ENCODE data around the gene CPNE4. TPM values are rescaled to one million over a fixed set of nuclear protein-coding genes. Genes with fewer than 3 reads are reported as not detected.

The CPNE4 gene
- total RNA-seq, 2 experiments from 2014 or later = not detected

- no peak for DNase-seq
- no peaks in the 10 kb centered on the region for H3K9me3 Mint-ChIP-seq
- no peaks in the 10 kb centered on the region for H3K4me1 Mint-ChIP-seq
- ChIA-PET POLR2A (no interaction called here), CTCF (interaction anchor here (0.7 kb wide), 1 partner anchor 9 kb away, joined by 3 read pairs; no protein-coding TSS in a partner anchor)
- H3K27me3 Mint-ChIP-seq = peaks cover 23% of the 10 kb centered on the region
- no peak overlapping the region for H3K27ac Mint-ChIP-seq
- H3K4me3 Mint-ChIP-seq = no peak overlapping the region
- H3K36me3 Mint-ChIP-seq (ENCODE audit: low read depth) = no peaks in the 10 kb centered on the region
Measured at GRCh38 chr3:131744765-131745164, 290.0 kb downstream of the CPNE4 start.

- H3K27me3 Mint-ChIP-seq = peaks cover 20% of the 10 kb centered on the region
- H3K9me3 Mint-ChIP-seq = no peaks in the 10 kb centered on the region
- POLR2A ChIA-PET = no interaction called here
- no peak for DNase-seq
- CTCF ChIA-PET = no interaction called here
- H3K27ac Mint-ChIP-seq = no peak overlapping the region
- no peaks in the 10 kb centered on the region for H3K36me3 Mint-ChIP-seq (ENCODE audit: low read depth)
- no peaks in the 10 kb centered on the region for H3K4me1 Mint-ChIP-seq
- no peak overlapping the region for H3K4me3 Mint-ChIP-seq
Measured at GRCh38 chr3:131743126-131743525, 291.7 kb downstream of the CPNE4 start.

GRCh38 chr3:131739211-131739610 is 295.6 kb downstream of the CPNE4 start:
- no peaks in the 10 kb centered on the region for H3K36me3 Mint-ChIP-seq (ENCODE audit: low read depth)
- H3K4me1 Mint-ChIP-seq = no peaks in the 10 kb centered on the region
- ChIA-PET POLR2A (no interaction called here), CTCF (no interaction called here)
- no peak overlapping the region for H3K4me3 Mint-ChIP-seq
- no peaks in the 10 kb centered on the region for H3K9me3 Mint-ChIP-seq
- no peak for DNase-seq
- H3K27ac Mint-ChIP-seq = no peak overlapping the region
- peaks cover 3% of the 10 kb centered on the region for H3K27me3 Mint-ChIP-seq

- Mint-ChIP-seq H3K9me3 (no peaks in the 10 kb centered on the region), H3K4me3 (no peak overlapping the region), H3K27ac (no peak overlapping the region), H3K4me1 (no peaks in the 10 kb centered on the region), H3K36me3 (ENCODE audit: low read depth) (no peaks in the 10 kb centered on the region), H3K27me3 (peaks cover 3% of the 10 kb centered on the region)
- DNase-seq = no peak
- ChIA-PET CTCF (interaction anchor here (1.2 to 1.4 kb wide), 2 partner anchors 22 to 87 kb away, joined by 3 read pairs; no protein-coding TSS in a partner anchor), POLR2A (no interaction called here)
Measured at GRCh38 chr3:131738095-131738494, 296.7 kb downstream of the CPNE4 start.

- peaks cover under 1% of the 10 kb centered on the region for H3K27me3 Mint-ChIP-seq
- H3K9me3 Mint-ChIP-seq = no peaks in the 10 kb centered on the region
- DNase-seq = no peak
- H3K4me1 Mint-ChIP-seq = no peaks in the 10 kb centered on the region
- H3K36me3 Mint-ChIP-seq (ENCODE audit: low read depth) = no peaks in the 10 kb centered on the region
- no peak overlapping the region for H3K4me3 Mint-ChIP-seq
- ChIA-PET CTCF (interaction anchor here (0.6 kb wide), 1 partner anchor 9 kb away, joined by 3 read pairs; no protein-coding TSS in a partner anchor), POLR2A (no interaction called here)
- no peak overlapping the region for H3K27ac Mint-ChIP-seq
Measured at GRCh38 chr3:131735544-131735943, 299.3 kb downstream of the CPNE4 start.

- Mint-ChIP-seq H3K4me1 (no peaks in the 10 kb centered on the region), H3K36me3 (ENCODE audit: low read depth) (no peaks in the 10 kb centered on the region), H3K4me3 (no peak overlapping the region), H3K27ac (no peak overlapping the region), H3K27me3 (no peaks in the 10 kb centered on the region), H3K9me3 (no peaks in the 10 kb centered on the region)
- ChIA-PET CTCF (no interaction called here), POLR2A (no interaction called here)
- no peak for DNase-seq
Measured at GRCh38 chr3:131735116-131735515, 299.7 kb downstream of the CPNE4 start.

- Mint-ChIP-seq H3K4me3 (no peak overlapping the region), H3K4me1 (no peaks in the 10 kb centered on the region), H3K9me3 (no peaks in the 10 kb centered on the region), H3K27ac (no peak overlapping the region), H3K36me3 (ENCODE audit: low read depth) (no peaks in the 10 kb centered on the region), H3K27me3 (peaks cover 2% of the 10 kb centered on the region)
- POLR2A ChIA-PET = no interaction called here
- CTCF ChIA-PET = interaction anchor here (0.5 to 1.5 kb wide), 2 partner anchors 13 to 79 kb away, joined by 4 to 5 read pairs; no protein-coding TSS in a partner anchor
- DNase-seq = no peak
Measured at GRCh38 chr3:131733086-131733841, 301.6 kb downstream of the CPNE4 start.

GRCh38 chr3:131731709-131732108 is 303.1 kb downstream of the CPNE4 start:
- Mint-ChIP-seq H3K27me3 (peaks cover 2% of the 10 kb centered on the region), H3K4me1 (no peaks in the 10 kb centered on the region), H3K27ac (no peak overlapping the region), H3K36me3 (ENCODE audit: low read depth) (no peaks in the 10 kb centered on the region), H3K4me3 (no peak overlapping the region), H3K9me3 (no peaks in the 10 kb centered on the region)
- ChIA-PET POLR2A (no interaction called here), CTCF (no interaction called here)
- no peak for DNase-seq

- Mint-ChIP-seq H3K36me3 (ENCODE audit: low read depth) (no peaks in the 10 kb centered on the region), H3K4me3 (no peak overlapping the region), H3K4me1 (no peaks in the 10 kb centered on the region), H3K27ac (no peak overlapping the region), H3K9me3 (no peaks in the 10 kb centered on the region), H3K27me3 (peaks cover 2% of the 10 kb centered on the region)
- ChIA-PET POLR2A (no interaction called here), CTCF (no interaction called here)
- DNase-seq = no peak
Measured at GRCh38 chr3:131730581-131730980, 304.2 kb downstream of the CPNE4 start.

- no peaks in the 10 kb centered on the region for H3K9me3 Mint-ChIP-seq
- H3K4me1 Mint-ChIP-seq = no peaks in the 10 kb centered on the region
- H3K27me3 Mint-ChIP-seq = peaks cover 6% of the 10 kb centered on the region
- H3K36me3 Mint-ChIP-seq (ENCODE audit: low read depth) = no peaks in the 10 kb centered on the region
- POLR2A ChIA-PET = no interaction called here
- CTCF ChIA-PET = no interaction called here
- H3K27ac Mint-ChIP-seq = no peak overlapping the region
- DNase-seq = no peak
- no peak overlapping the region for H3K4me3 Mint-ChIP-seq
Measured at GRCh38 chr3:131729643-131730017, 305.2 kb downstream of the CPNE4 start.

- no peaks in the 10 kb centered on the region for H3K4me1 Mint-ChIP-seq
- CTCF ChIA-PET = no interaction called here
Measured at GRCh38 chr3:131728898-131729642, 305.7 kb downstream of the CPNE4 start.

GRCh38 chr3:131725414-131725813 is 309.4 kb downstream of the CPNE4 start:
- Mint-ChIP-seq H3K36me3 (ENCODE audit: low read depth) (no peaks in the 10 kb centered on the region), H3K27ac (no peak overlapping the region), H3K9me3 (no peaks in the 10 kb centered on the region), H3K4me1 (no peaks in the 10 kb centered on the region), H3K27me3 (peaks cover 10% of the 10 kb centered on the region), H3K4me3 (no peak overlapping the region)
- POLR2A ChIA-PET = no interaction called here
- CTCF ChIA-PET = no interaction called here
- DNase-seq = no peak

More at GRCh38 chr3:131728898-131729642, 305.7 kb downstream of the CPNE4 start:
- H3K9me3 Mint-ChIP-seq = no peaks in the 10 kb centered on the region
- peaks cover 10% of the 10 kb centered on the region for H3K27me3 Mint-ChIP-seq
- no peak overlapping the region for H3K27ac Mint-ChIP-seq
- POLR2A ChIA-PET = no interaction called here
- no peaks in the 10 kb centered on the region for H3K36me3 Mint-ChIP-seq (ENCODE audit: low read depth)
- no peak overlapping the region for H3K4me3 Mint-ChIP-seq
- DNase-seq = no peak

GRCh38 chr3:131723343-131723742 is 311.5 kb downstream of the CPNE4 start:
- Mint-ChIP-seq H3K36me3 (ENCODE audit: low read depth) (no peaks in the 10 kb centered on the region), H3K9me3 (no peaks in the 10 kb centered on the region)

More at GRCh38 chr3:131723343-131723742, 311.5 kb downstream of the CPNE4 start:
- POLR2A ChIA-PET = no interaction called here
- H3K27ac Mint-ChIP-seq = no peak overlapping the region
- no peaks in the 10 kb centered on the region for H3K4me1 Mint-ChIP-seq
- no peak overlapping the region for H3K4me3 Mint-ChIP-seq
- H3K27me3 Mint-ChIP-seq = peaks cover 7% of the 10 kb centered on the region
- no peak for DNase-seq
- CTCF ChIA-PET = no interaction called here
